ENCODE data around the gene ENTPD3.

DNA sequence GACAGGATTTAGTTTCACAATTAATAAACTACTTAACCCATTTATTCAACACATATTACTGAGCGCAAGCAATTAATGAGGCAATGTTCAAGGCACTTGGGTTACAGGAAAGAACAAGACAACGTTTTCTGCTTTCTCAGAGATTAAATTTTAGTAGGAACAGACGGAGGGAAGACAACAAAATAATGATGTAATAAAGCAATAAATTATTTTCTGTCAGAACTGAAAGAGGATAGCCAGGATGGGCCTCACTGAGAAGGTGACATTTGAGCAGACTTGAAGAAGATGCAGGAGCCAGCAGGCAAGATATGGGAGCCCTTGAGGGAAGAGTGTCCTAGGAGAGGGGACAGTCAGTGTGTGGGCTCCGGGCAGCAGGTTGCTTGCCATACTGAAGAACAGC, 58.9 kb downstream of the ENTPD3 start:
- TF ChIP-seq, protein P1, sequence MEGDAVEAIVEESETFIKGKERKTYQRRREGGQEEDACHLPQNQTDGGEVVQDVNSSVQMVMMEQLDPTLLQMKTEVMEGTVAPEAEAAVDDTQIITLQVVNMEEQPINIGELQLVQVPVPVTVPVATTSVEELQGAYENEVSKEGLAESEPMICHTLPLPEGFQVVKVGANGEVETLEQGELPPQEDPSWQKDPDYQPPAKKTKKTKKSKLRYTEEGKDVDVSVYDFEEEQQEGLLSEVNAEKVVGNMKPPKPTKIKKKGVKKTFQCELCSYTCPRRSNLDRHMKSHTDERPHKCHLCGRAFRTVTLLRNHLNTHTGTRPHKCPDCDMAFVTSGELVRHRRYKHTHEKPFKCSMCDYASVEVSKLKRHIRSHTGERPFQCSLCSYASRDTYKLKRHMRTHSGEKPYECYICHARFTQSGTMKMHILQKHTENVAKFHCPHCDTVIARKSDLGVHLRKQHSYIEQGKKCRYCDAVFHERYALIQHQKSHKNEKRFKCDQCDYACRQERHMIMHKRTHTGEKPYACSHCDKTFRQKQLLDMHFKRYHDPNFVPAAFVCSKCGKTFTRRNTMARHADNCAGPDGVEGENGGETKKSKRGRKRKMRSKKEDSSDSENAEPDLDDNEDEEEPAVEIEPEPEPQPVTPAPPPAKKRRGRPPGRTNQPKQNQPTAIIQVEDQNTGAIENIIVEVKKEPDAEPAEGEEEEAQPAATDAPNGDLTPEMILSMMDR (IDR thresholded peaks at IDR 0.05) = no peak
- TF ChIP-seq POLR2A (IDR thresholded peaks at IDR 0.05) = no peak

Data from body of pancreas (tissue), 4 donors.